Kidney (tissue), 14 donors: ENCODE data around the gene MAP3K19. TPM values are rescaled to one million over a fixed set of nuclear protein-coding genes. Genes with fewer than 3 reads are reported as not detected.

ENCODE experiments used
- DNase-seq, 5 donors: peaks; one replicate each; pipeline ENCODE4 v3.0.0-alpha.2; 2013 to 2020
- FAIRE-seq: peaks from 2 replicates; lab custom pipeline; 2012; peaks lifted over from hg19 to GRCh38; lab: Jason Lieb, UNC
- H3K27ac ChIP-seq, 2 donors: one replicate each; pipeline ENCODE4 v1.7.0; 2013; ENCODE audit warnings: low read depth in 2 of 2, low read length in 2 of 2, inconsistent platforms in 1 of 2
- H3K27me3 ChIP-seq: one replicate; pipeline ENCODE4 v1.7.1; 2013; ENCODE audit warnings: low read length, inconsistent platforms; ENCODE audit not compliant: control insufficient read depth, insufficient read depth
- H3K36me3 ChIP-seq, 3 donors: one replicate each; pipeline versions ENCODE4 v1.7.0 to v1.7.1; 2013; ENCODE audit warnings: low read length in 3 of 3, control low read depth in 1 of 3, inconsistent platforms in 1 of 3; ENCODE audit not compliant: insufficient read depth in 3 of 3, control insufficient read depth in 2 of 3
- H3K4me1 ChIP-seq, 3 donors: one replicate each; pipeline versions ENCODE4 v1.7.0 to v1.7.1; 2013; ENCODE audit warnings: low read length in 3 of 3, inconsistent platforms in 1 of 3, low read depth in 1 of 3; ENCODE audit not compliant: control insufficient read depth in 2 of 3, insufficient read depth in 2 of 3
- H3K4me3 ChIP-seq, 3 donors: one replicate each; pipeline versions ENCODE4 v1.7.0 to v1.8.1; 2013; ENCODE audit warnings: low read length in 3 of 3, control low read depth in 1 of 3, inconsistent platforms in 1 of 3
- H3K9ac ChIP-seq, 3 donors: one replicate each; pipeline versions ENCODE4 v1.7.0 to v1.7.1; 2013; ENCODE audit warnings: low read length in 3 of 3, control low read depth in 1 of 3, inconsistent platforms in 1 of 3
- H3K9me3 ChIP-seq, 3 donors: one replicate each; pipeline versions ENCODE4 v1.7.0 to v1.7.1; 2013; ENCODE audit warnings: low read length in 3 of 3, control low read depth in 1 of 3, inconsistent platforms in 1 of 3; ENCODE audit not compliant: control insufficient read depth in 2 of 3, insufficient read depth in 1 of 3
- intact Hi-C: fragments of 100-400 bp; cut with DNase I; formaldehyde crosslinking; loops from one replicate; pipeline ENCODE4 v1.11.1; 2022
- polyA plus RNA-seq: library from polyadenylated mRNA; stranded (reverse); fragments of 350-450 nt; fragmentation: Illumina TruSeq; extraction: RNeasy Lipid Tissue Mini Kit (QIAGEN cat#74804); gene quantifications from one replicate; pipeline ENCODE4 v1.2.3, GENCODE V29; 2014; ENCODE audit warnings: low read depth, low replicate concordance; ENCODE audit not compliant: insufficient read depth
- total RNA-seq: library from RNA; stranded (reverse); fragmentation: NEBNext Ultra II Directional; extraction: Animal tissue kit (Norgen Biotek cat#: 25700); gene quantifications from one replicate; pipeline ENCODE4 v1.2.1, GENCODE V29; 2021
- TF ChIP-seq, protein P1 (sequence below): IDR thresholded peaks from 3 replicates; pipeline ENCODE4 v1.5.1; 2012; ENCODE audit warnings: mild to moderate bottlenecking, moderate library complexity, borderline replicate concordance; ENCODE audit not compliant: insufficient read depth; ENCODE audit errors: extremely low read depth
- donor health status: control.
- donor health status: control.
- donor health status: control.
- donor health status: control.
- donor health status: control.
- donor health status: DM: yes; HTN: yes; CAD: no.
- donor health status: Normal renal cell carcinoma (clear cell type).

The MAP3K19 gene
- total and polyA plus RNA-seq, 2 donors from 2014 or later, result not detected

DNA sequence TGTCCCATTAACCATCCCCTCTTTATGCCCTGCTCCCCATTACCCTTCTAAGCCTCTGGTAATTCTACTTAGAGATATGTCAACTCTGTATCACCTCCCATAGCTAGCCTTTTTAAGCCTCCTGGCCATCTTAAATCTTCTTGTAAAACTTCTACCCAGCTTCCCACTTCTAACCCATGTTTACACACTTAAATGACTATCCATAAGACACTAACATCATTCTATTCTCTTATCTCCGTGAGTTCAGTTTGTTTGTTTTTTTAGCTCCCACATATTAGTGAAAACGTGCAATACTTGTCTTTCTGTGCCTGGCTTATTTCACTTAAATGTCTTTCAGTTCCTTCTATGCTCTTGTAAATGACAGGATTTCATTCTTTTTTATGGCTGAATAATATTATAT is 47.3 kb upstream of the MAP3K19 start:
- peaks cover 0 to 6% (median 4%) of the 10 kb centered on the region in 3 donors for H3K36me3 ChIP-seq
- H3K4me3 ChIP-seq, result no peak overlapping the region
- peaks cover 0 to 10% (median 2%) of the 10 kb centered on the region in 3 donors for H3K4me1 ChIP-seq
- intact Hi-C loops, result no loop called here
- FAIRE-seq (no peak), DNase-seq (no peak)
- no peak overlapping the region for H3K9ac ChIP-seq
- peaks cover 0 to 1% (median 0%) of the 10 kb centered on the region in 3 donors for H3K9me3 ChIP-seq
- no peaks in the 10 kb centered on the region for H3K27me3 ChIP-seq
- TF ChIP-seq, protein P1, sequence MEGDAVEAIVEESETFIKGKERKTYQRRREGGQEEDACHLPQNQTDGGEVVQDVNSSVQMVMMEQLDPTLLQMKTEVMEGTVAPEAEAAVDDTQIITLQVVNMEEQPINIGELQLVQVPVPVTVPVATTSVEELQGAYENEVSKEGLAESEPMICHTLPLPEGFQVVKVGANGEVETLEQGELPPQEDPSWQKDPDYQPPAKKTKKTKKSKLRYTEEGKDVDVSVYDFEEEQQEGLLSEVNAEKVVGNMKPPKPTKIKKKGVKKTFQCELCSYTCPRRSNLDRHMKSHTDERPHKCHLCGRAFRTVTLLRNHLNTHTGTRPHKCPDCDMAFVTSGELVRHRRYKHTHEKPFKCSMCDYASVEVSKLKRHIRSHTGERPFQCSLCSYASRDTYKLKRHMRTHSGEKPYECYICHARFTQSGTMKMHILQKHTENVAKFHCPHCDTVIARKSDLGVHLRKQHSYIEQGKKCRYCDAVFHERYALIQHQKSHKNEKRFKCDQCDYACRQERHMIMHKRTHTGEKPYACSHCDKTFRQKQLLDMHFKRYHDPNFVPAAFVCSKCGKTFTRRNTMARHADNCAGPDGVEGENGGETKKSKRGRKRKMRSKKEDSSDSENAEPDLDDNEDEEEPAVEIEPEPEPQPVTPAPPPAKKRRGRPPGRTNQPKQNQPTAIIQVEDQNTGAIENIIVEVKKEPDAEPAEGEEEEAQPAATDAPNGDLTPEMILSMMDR, result no peak
- no peak overlapping the region for H3K27ac ChIP-seq

DNA sequence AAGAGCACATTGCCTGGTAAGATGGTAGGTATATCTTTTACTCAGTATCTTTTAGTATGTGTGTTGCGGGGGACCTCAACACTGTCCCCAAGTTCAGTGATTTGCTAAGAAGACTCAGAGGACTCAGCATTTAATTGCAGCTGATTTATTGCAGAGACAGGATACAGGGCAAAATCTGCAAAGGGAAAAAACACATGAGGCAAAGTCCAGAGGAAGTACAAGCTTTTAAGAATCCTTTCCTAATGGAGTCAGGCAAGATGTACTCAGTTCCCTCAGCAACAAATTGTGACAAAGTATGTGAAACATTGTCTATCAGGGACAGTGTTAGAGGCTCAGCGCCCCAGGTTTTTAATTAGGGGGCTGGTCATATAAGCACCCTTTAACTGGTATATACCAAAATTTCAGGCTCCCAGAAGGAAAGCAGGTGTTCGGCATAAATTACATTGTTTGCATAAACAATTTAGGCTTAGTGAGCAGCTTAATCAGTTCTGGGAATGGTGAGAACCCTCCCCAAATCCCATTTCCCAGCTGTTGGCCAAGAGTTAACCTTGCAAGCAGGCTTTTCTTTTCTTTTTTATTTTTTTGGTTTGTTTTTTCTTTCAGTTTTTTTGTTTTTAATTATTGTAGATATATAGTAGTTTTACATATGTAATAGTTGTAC is 46.6 kb upstream of the MAP3K19 start:
- no peak for FAIRE-seq
- intact Hi-C loops, result no loop called here
- no peaks in the 10 kb centered on the region for H3K27me3 ChIP-seq
- TF ChIP-seq, protein P1, result no peak
- H3K9ac ChIP-seq, result no peak overlapping the region
- DNase-seq, result peak in 2 of 5 donors; percentile 9 to 37
- peaks cover 0 to 3% (median 0%) of the 10 kb centered on the region in 3 donors for H3K9me3 ChIP-seq
- no peak overlapping the region for H3K4me3 ChIP-seq
- peaks cover 0 to 6% (median 4%) of the 10 kb centered on the region in 3 donors for H3K36me3 ChIP-seq
- H3K4me1 ChIP-seq, result peaks cover 0 to 10% (median 2%) of the 10 kb centered on the region in 3 donors
- H3K27ac ChIP-seq, result no peak overlapping the region

DNA sequence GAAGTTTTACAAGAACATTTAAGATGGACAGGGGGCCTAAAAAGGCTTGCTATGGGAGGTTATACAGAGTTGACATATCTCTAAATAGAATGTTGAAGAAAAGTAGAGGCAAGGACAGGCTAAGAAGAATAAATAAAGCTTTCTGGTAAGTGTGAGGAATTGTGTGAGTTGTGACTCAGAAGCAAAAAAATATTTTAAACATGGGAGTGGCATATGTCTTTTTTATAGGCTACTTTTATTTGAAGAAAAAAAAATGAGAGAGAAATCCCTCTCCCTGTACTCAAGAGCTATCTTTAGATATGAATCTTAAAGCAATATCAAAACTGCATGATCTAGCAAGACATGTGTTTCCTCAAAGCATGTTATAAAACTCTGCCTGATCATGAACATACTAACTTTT is 45.9 kb upstream of the MAP3K19 start:
- Histone ChIP-seq H3K9me3 (peaks cover 0 to 3% (median 0%) of the 10 kb centered on the region in 3 donors), H3K27me3 (no peaks in the 10 kb centered on the region), H3K27ac (no peak overlapping the region), H3K9ac (no peak overlapping the region), H3K4me1 (peaks cover 0 to 10% (median 2%) of the 10 kb centered on the region in 3 donors), H3K36me3 (peaks cover 0 to 6% (median 4%) of the 10 kb centered on the region in 3 donors), H3K4me3 (no peak overlapping the region)
- DNase-seq (no peak), FAIRE-seq (no peak)
- intact Hi-C loops, result no loop called here
- TF ChIP-seq, protein P1, result no peak
